Cardiac septum (tissue), 1 donor: ENCODE measurements around the gene GNG2. TPM values are rescaled to one million over a fixed set of nuclear protein-coding genes. Genes with fewer than 3 reads are reported as not detected.
"Not testable (repeated sequence)": the region's sequence is repeated elsewhere in the genome, so short reads cannot be mapped to it uniquely, and the experiment has no call there.

Source experiments
- DNase-seq: peaks from one replicate; pipeline ENCODE4 v3.0.0-alpha.2; 2020; ENCODE audit warnings: low spot score
- intact Hi-C: fragments of 100-400 bp; cut with DNase I; formaldehyde crosslinking; loops from one replicate; pipeline ENCODE4 v1.14.0; 2022
- total RNA-seq: library from RNA; stranded (reverse); fragmentation: NEBNext Ultra II Directional; extraction: Animal tissue kit (Norgen Biotek cat#: 25700); gene quantifications from one replicate; pipeline ENCODE4 v1.2.1, GENCODE V29; 2021
- donor health status: DM: no; HTN: no; CAD: no.

GNG2 gene
- total RNA-seq, 1 donor from 2014 or later, result 7.0 TPM

GRCh38 chr14:51880835-51881580 lies 20.6 kb downstream of the GNG2 start:
- intact Hi-C loops, result no loop called here

GRCh38 chr14:51881636-51882035 lies 21.2 kb downstream of the GNG2 start:
- no peak for DNase-seq
- intact Hi-C loops, result no loop called here

More at GRCh38 chr14:51880835-51881580, 20.6 kb downstream of the GNG2 start:
- DNase-seq, result no peak

GRCh38 chr14:51883232-51883631 lies 22.8 kb downstream of the GNG2 start:
- DNase-seq, result no peak
- intact Hi-C loops, result no loop called here

GRCh38 chr14:51884086-51884927 lies 23.9 kb downstream of the GNG2 start:
- no peak for DNase-seq
- intact Hi-C loops, result no loop called here

- no peak for DNase-seq
- intact Hi-C loops, result no loop called here
These were observed 29.4 kb downstream of the GNG2 start for GRCh38 chr14:51889851-51890250.

GRCh38 chr14:51894250-51894649 lies 33.8 kb downstream of the GNG2 start:
- DNase-seq, result no peak
- intact Hi-C loops, result no loop called here

- DNase-seq, result no peak
- intact Hi-C loops, result no loop called here
These were observed 35.0 kb downstream of the GNG2 start for GRCh38 chr14:51895375-51895774.

GRCh38 chr14:51897791-51898355 lies 37.5 kb downstream of the GNG2 start:
- intact Hi-C loops, result no loop called here
- DNase-seq, result no peak

GRCh38 chr14:51901475-51902024 lies 41.1 kb downstream of the GNG2 start:
- intact Hi-C loops, result no loop called here
- DNase-seq, result no peak

GRCh38 chr14:51905656-51906121 lies 45.3 kb downstream of the GNG2 start:
- intact Hi-C loops, DNase-seq: not testable (repeated sequence)

- intact Hi-C loops, result no loop called here
- DNase-seq, result no peak
These were observed 47.7 kb downstream of the GNG2 start for GRCh38 chr14:51908086-51908485.

GRCh38 chr14:51912112-51912786 lies 51.8 kb downstream of the GNG2 start:
- DNase-seq, result no peak
- intact Hi-C loops, result no loop called here

GRCh38 chr14:51914310-51914709 lies 53.9 kb downstream of the GNG2 start:
- intact Hi-C loops, result no loop called here

GRCh38 chr14:51917193-51917592 lies 56.8 kb downstream of the GNG2 start:
- intact Hi-C loops, result no loop called here
- DNase-seq, result no peak

More at GRCh38 chr14:51914310-51914709, 53.9 kb downstream of the GNG2 start:
- no peak for DNase-seq

GRCh38 chr14:51921026-51921425 lies 60.6 kb downstream of the GNG2 start:
- DNase-seq, result no peak
- intact Hi-C loops, result no loop called here

GRCh38 chr14:51922624-51923023 lies 62.2 kb downstream of the GNG2 start:
- intact Hi-C loops, result no loop called here
- no peak for DNase-seq

GRCh38 chr14:51924600-51924999 lies 64.2 kb downstream of the GNG2 start:
- intact Hi-C loops, result no loop called here
- DNase-seq, result no peak

GRCh38 chr14:51925980-51926379 lies 65.6 kb downstream of the GNG2 start:
- no peak for DNase-seq
- intact Hi-C loops, result no loop called here

- DNase-seq, result no peak
- intact Hi-C loops, result no loop called here
These were observed 66.0 kb downstream of the GNG2 start for GRCh38 chr14:51926449-51926848.

- DNase-seq, result no peak
- intact Hi-C loops, result no loop called here
These were observed 68.2 kb downstream of the GNG2 start for GRCh38 chr14:51928568-51928967.
